NOMO-1 treated with dmso at 0.1 percent for 144 hours (cell line): ENCODE results near the gene SPEN.

Source experiments
- DNase-seq: peaks from one replicate; lab custom pipeline; 2025; ENCODE audit not compliant: unreplicated experiment; lab: John Stamatoyannopoulos, UW

SPEN gene

DNA sequence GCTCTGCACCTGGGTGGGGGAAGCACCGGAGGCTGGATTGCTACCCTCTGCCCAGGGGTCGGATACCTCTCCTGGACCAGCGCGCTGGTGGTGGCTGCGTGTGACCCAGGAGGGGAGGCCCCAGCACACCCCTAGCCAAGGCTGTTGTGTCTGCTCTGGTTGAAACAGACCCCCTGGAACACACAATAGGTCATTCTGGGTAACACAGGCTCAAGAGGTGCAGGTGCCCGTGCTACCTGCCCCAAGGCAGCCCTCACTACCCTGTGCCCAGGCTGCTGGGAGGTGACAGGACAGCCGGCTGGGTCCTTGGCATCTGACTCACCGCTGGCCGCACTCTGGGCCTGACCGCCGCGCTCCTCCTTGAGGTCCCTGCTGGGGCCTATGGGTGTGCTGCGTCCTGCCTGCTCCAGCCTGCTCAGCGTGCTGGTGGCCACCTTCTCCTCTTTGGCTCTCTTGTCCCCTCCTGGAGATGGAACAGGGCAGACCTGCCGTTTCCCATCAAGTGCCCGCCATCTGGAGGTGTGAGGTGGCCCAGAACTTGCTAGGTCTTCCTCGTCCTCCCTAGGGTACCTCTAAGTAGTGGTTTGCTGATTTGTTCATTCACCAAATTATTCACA, 98.4 kb downstream of the SPEN start:
- no peak for DNase-seq

- DNase-seq = no peak
Observed at GRCh38 chr1:15946571-15947381, 99.3 kb downstream of the SPEN start.

DNA sequence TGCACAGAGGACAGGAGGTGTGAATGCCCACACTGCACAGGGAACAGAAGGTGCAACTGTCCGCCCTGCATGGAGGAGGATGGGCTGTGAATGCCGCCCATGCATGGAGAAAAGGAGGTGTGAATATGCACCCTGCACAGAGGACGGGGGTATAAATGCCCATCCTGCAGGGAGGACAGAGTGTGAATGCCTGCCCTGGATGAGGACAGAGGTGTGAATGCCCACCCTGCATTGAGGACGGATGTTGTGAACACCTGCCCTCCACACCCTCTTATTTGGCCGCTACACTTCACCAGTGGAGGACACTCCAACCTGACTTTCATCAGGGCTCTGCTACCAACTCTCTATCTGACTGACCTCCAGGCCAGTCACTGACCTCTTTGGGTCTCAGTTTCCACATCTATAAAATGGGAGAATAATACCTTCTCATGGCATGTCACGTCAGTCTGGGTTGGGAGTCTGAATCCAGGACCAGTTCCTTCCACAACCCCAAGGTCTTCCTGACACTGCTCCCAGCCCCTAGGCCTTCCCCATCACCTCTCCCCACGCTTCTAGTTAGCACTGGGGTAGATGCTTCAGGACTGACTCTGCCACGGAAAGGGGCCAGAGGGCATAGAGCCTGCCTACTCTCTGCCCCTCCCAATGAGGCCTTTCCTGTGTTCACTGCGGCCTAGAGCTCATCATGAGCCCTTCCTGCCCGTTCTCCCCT, 100.0 kb downstream of the SPEN start:
- DNase-seq = no peak

GRCh38 chr1:15948091-15948591, 100.6 kb downstream of the SPEN start:
- DNase-seq = no peak

GRCh38 chr1:15948595-15949452, 101.3 kb downstream of the SPEN start:
- DNase-seq = no peak

GRCh38 chr1:15949453-15950245, 102.1 kb downstream of the SPEN start:
- DNase-seq = no peak

- no peak for DNase-seq
Observed at GRCh38 chr1:15950302-15950701, 102.8 kb downstream of the SPEN start.

- DNase-seq = no peak
Observed at GRCh38 chr1:15950763-15951295, 103.3 kb downstream of the SPEN start.

GRCh38 chr1:15951341-15952153, 104.0 kb downstream of the SPEN start:
- no peak for DNase-seq

DNA sequence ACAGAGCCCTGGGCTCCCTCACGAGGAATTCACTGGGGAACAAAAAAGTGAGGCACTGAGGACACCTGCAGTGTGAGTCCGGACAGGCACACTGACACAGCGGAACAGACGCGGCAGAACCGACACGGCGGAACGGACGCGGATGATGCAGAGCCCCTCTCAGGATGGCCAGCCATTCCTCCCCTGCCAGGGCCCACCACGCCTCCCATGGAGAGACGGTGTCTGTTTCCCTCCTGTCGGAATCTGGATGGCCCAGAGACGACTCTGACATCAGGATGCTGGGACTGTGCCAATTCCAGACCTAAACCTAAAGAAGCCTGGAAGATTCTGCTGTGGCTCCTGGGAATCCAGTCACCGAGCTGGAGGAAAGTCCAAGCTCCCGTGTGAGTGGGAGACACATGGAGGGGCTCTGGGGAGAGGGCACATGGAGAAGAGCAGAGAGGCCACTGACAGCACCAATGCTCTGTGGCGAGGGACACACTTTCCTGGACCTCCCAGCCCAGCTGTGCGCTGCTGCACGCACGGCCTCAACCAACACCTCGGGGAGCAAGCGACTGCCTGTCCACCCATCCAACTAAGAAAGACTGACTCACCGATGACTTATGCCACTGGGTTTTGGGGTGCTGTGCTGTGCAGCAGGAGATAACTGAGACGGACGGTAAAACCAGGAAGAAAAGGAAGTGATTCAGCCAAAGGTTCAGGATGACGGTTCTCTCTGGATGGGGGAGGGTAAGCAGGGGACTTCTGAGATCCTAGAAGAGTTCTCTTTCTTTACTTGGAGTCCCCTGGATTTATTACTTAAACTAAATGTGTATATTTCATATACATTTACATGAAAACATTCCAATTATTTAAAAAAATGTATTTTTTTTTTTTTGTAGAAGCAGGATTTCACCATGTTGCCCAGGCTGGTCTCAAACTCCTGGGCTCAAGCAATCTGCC, 105.1 kb downstream of the SPEN start:
- DNase-seq = no peak

- no peak for DNase-seq
Observed at GRCh38 chr1:15953294-15953771, 105.8 kb downstream of the SPEN start.

- no peak for DNase-seq
Observed at GRCh38 chr1:15953791-15954241, 106.3 kb downstream of the SPEN start.

DNA sequence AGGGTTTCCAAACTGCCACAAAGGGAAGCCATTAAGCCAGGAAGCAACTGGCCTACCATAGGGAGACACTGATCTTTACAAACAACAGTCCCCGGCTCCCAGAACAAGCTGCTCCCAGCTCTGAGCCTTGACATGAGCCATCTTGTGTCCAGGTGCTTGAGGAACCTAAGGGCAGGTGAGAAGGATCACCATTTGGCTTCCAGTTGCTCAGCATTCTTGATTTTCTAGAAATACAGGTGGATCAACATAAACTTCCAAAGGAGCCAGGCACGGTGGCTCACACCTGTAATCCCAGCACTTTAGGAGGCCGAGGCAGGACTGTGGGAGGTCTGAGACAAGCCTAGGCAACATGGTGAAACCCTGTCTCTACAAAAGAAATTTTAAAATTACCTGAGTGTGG, 106.8 kb downstream of the SPEN start:
- DNase-seq = no peak

DNA sequence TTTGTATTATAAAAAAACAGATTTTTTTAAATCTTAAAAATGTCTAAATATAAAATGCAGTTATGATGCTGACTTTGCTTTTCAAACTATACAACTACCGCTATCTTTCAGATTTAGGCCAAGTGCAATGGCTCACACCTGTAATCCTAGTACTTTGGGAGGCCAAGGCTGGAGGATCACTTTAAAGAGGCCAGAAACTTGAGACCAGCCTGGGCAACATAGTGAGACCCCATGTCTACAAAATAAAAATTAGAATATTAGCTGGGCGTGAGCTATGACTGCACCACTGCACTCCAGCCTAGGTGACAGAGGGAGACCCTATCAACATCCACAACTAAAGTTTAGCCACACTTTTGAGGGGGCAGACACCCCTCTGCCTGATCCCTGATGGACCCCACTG, 108.0 kb downstream of the SPEN start:
- DNase-seq = no peak

GRCh38 chr1:15956150-15956549, 108.6 kb downstream of the SPEN start:
- no peak for DNase-seq

DNA sequence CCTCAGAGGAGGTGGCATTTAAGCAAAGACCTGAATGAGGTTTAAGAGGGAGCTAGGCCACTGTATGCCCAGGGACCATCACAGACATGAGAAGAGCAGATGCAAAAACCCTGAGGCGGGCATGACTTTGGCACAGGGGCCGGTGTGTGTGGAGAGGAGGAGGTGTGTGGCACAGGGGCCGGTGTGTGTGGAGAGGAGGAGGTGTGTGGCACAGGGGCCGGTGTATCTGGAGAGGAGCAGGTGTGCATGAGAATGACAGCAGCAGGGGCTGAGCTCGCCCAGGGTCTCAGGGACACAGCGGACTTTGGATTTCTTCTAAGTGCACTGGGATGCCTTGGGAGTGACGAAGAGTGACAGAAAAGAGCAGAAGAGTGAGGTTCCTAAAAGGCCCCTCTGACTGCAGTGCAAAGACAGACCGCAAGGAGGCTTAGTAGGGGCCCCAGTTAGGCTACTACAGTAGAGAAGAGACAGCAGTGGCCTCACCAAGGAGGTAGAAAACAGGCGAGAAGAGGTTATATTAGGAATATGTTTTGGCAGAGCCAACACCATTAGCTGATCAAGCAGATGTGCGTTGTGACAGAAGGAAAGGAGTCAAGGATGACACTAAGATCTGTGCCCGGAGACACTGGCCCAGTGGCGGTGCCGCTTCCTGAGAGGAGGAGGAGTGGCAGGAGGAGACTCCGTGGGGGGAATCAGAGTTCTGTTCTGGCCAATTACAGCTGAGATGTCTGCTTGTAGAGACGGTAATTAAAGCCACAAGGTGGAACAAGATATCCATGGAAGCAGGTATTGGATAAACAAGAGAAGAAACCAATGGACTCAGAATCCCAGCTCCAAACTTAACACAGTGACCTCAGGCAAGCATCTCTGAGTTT, 110.0 kb downstream of the SPEN start:
- no peak for DNase-seq

- no peak for DNase-seq
Observed at GRCh38 chr1:15958111-15958510, 110.6 kb downstream of the SPEN start.
